CD4-positive, alpha-beta T cell treated with Interleukin-17A for 1 hour (primary cell): ENCODE data around the gene GUCY1A2.

Source experiments
- DNase-seq: peaks from one replicate; pipeline ENCODE4 v3.0.0-alpha.2; 2020

The GUCY1A2 gene

DNA sequence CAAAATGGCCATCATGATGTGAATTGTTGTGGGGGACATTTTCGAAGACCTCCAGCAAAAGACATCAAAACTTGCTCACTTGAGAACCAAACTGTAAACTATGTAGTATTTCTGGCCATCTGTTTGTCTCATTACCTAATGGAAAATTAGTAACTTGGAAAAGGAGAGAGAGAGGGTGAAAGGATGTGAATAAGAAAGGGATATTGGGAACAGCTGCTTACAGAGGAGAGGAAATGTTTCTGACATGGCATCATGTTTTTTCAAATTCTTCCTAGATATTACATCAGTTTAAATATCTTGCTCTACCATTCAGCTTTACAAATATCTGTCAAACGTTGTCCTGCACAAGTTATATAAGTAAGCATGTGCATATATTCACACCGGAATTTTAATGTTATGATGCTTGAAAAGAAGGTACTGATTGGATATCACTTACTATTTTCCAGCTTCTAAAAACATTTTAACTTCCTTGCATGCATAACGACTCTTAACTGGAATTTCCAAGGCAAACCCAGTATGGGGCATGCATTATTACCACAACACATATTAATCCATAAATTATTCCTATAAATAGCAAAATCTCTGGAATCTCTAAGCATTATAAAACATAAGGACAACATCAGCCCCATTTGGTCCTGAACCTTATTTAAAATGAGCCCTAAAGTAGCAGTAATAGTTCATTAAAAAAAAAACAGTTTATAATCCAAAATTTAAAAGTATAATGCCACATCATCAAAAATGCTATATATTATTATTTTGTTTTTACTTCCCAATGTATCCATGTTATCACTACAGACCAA is 20.0 kb downstream of the GUCY1A2 start:
- no peak for DNase-seq

DNA sequence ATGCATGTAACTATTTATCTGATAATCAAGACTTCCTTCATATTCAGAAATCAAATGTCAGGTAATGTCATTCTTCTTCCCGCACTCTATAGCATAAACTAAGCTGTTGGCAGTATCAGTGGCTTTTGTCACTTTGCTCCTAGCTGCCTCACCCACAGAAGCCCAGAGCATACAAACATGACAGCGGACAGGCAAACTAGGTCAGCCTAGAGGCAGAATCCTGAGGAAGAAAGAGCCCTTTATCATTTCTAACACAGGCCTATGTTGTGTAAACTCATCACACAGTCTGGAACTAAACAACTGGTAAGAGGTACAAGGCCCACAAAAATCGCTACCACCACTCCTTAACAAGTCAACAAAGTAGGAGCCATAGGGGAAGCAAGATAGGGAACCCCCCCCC is 21.0 kb downstream of the GUCY1A2 start:
- DNase-seq = no peak

DNA sequence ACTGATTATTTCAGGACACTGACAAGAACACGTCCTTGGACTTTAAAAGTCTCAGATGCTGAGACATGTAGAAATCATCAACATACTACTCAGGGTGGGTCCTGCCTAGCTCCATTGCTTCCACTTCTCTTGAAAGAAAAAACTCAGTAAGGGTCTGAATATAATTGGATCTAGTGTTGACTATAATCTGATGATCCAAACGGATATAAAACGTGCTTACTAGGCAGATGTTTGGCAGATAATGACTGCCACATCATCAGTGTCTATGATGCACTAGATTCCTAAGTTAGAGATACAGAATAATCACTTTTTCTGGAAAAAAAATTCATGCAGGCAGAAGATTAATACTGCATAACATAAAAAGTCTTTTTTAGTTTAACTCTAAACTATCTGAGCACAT is 21.6 kb downstream of the GUCY1A2 start:
- no peak for DNase-seq

DNA sequence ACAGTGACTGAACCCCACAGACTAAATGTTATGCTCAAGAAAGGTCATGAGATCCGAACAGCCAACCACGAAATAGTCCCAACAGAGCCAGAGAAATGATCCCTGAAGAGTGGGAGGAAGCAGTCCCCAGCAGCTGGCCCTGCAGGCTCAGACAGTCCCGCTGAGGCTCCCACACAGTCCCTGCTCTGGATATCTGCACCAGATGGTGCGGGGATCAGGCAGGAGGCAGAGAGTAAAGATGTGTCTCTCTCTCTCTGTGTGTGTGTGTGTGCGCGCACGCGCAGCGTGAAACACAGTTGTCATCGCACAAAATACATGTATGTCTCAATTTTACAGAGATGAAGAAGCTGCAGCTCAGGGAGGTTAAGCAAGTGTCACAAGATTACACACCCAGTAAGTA is 27.9 kb downstream of the GUCY1A2 start:
- no peak for DNase-seq

DNA sequence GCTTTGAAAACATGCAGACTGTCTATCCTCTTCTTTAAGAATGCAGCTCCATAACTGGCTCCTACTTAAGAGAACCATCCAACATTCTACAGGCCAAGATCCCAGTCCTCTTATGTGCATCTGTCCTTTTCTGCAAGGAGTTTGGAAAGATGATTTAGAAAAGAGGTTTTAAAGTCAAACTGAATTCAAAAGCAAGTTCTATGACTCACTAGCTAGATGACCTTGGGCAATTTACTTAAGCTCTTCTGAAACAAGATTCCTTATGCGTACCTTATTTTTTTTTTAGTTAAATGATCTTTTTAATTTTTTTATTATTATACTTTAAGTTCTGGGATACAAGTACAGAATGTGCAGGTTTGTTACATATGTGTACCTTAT is 29.2 kb downstream of the GUCY1A2 start:
- no peak for DNase-seq

DNA sequence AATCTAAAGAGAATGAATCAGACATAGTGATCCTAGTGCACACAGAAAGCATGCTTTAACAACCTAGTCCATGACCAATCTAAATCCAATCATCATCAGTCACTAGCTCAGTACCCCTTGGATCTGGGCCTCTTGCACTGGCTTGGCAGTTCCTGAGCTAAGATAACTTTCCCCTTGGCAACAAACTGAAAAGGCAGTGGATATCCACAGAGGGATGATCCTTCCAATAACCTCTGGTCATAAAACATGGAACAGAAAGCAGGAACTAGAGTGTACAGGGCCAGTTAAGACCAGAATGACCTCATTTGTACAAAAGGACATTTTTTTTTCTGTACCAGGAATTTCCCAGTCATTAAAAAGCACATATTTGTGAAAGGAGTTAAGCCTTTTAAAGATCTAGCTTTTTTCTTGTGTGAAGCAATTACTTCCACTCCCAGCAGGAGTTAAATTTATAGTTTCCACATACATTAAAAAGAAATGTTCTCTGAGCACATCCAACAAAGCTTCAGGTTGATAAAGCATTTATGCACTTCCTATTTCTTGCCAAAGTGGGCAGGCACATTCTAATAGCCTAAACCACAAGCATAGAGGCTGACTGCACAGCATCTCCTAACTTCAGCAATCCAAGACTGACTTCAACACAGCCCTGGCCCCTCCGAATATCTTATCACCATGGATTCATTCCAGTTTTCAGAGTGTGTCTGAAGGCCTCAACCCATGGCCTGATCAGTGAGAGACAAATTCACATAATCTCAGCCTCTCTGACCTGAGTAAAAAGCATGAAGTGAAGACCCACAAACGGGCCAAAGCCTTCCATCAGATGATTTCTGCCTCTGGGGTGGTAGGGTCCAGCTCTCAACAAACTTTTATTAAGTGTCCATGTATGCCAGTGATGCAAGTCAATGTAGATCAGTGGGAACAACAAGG is 29.9 kb downstream of the GUCY1A2 start:
- no peak for DNase-seq

DNA sequence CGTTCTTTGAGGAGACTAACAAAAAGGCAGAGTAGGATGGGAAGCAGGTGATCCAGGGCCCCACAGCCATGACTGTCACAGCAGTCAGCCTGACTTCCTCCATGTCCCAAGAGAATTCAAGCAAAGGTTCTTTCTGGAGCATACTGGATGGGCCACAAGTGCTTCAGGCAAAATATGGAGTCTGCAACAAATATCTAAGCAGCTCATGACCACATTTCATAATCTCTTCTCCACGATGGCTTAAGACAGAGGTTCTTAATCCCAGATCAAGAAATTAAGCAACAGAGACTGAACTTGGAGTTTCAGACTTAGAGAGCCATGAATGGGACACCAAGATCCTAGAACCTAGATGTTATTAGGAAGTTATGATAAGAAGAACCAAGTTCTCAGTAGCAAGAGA is 31.6 kb downstream of the GUCY1A2 start:
- no peak for DNase-seq

DNA sequence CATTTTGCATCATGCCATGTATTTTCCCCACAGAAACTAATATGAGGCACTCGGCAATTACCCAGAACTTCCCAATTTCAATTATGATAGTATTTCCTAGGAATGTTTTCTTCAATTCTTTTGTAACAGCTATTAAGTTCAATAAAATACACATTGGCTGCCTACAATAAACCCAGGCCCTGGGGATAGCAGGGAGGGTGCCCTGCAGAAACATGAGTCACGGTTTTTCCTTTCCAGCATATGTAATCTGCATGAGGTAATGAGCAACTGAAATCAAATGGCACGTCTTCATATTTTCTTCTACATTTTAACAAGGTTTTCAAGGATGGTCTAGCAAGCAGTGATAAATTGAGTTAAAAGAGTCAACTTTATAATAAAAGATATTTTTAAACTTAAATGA is 32.0 kb downstream of the GUCY1A2 start:
- no peak for DNase-seq

DNA sequence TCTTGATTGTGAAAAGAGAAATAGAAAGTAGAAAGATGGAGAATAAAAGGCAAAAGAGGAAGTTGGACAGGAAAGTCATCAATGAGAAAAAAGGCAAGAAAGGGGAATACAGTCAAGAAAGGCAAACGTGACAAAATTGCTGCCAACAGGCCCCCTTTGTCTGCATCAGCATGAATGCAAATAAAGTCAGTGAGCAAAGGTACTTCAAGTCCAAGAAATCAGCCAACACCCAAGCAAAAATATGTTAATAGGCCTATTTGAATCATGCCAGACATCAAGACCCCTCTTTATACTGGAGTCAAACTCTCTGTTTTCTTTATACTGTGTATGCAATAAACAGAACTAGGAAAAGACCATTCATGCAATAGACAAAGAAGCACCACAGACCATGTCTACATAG is 34.3 kb downstream of the GUCY1A2 start:
- DNase-seq = no peak

DNA sequence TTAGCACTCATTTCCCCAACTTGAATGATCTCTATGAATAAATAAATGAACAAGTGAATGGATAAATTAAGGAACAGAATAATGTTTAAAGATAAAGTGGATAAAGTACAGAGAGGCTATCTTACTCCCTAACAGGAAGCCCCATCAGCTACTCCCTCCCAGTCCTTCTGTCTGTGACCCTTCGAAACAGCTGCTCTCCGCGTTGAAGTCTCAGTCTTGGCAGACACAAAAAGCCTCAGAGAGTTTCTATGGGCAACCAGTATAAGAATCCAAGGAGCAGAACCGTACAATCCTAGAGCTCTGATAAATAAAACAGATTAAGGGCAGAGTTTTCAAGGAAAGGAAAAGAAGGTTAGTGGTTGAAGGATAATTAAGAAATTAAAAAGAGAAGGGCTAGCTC is 35.0 kb downstream of the GUCY1A2 start:
- DNase-seq = no peak

DNA sequence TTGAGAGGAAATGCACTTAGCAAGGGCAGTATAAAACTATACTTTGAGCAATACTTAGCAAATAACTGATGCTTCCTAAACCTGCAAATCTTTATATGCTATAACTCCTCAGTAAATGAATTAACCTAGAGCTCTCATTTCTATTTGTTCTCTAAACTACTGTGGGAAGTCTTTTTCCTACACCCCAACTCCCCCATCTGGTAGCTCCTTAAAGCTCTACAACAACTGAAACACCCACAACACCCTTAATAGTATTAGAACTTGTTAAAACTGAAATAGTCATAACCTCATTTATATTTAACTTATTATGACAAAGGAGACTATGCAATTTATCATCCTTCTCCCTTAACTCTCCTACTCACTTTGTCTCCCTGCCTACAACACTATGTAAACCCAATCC is 43.4 kb downstream of the GUCY1A2 start:
- no peak for DNase-seq

DNA sequence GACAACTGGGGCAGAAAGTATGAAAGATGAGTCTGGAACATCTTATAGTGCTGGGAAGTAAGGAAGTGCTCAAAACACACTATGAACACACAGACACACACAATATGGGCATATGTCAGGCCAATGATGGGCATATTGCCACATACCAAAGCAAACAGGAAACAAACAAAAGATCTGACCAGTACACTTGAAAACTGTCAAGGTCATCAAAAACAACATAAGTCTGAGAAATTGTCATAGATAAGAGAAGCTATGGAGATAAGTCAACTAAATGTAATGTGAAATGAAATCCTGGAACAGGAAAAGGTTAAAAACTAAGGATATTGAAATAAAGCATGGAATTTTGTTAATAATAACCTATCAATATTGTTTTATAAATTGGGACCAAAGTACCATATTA is 46.4 kb downstream of the GUCY1A2 start:
- DNase-seq = no peak

DNA sequence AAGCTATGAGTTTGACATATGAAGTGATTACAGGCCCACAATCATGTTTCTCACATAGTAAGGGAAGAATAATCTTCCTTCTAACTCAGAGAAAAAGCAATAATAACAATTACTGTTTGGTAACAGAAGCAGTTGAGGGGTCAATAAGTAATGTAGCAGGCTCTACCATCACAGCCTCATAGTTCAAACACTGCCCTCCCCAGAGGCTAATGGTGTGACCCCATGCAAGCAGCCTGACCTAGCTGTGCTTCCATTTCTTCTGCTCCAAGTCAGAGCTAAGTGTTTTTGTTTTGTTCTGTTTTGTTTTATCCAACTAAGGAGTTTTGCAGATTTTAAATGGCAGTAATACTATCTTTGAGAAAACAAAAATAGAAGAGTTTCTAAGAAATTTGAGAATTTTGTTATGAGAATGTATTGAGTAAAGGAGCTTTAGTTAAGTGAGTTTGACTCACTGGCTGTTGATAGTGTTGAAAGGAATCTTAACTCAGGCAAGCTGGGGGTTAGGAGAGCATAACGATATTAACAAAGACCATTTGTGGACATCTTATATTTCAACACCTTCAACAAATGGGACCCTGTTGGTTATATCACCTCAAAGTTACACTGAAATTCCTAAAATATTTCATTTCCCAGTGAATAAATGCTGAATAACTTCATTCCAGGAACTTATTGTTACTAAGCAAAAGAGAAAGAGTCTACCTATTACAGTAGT is 48.5 kb downstream of the GUCY1A2 start:
- no peak for DNase-seq

DNA sequence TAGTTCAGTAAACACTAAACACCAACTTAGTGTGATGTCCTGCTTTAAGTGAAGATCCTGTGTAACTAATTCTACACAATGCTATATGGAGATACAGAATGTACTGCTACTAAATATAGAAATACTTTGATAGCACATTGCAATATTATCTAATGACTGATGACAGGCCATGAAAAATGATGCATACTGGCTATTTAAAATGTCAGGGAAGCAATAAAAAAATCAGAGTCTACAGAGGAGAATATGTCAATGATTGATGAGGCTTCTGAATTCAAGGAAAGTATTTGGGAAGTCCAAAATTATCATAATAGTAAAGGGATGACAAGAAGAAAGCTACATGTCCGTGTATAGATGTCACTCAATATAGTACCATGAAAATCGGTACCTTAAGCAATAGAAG is 55.3 kb downstream of the GUCY1A2 start:
- no peak for DNase-seq

DNA sequence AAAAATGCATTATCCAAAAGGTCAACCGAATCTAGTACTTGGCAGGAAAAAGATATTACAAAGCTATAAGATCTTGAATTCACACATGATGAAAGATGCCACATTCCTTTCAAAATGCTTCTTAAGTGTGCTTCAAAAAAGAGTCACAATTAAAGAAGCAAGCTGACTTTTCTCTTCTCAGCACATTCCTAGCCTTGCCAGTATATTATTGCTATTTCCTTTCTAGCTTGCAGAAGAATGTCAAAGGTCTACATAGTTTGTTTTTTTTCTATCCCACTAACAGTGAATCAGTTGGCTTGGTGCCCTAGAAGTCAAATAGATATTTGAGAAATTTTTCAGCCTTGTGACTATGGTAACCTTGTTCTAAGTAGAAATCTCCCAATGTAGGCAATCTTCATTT is 56.8 kb downstream of the GUCY1A2 start:
- DNase-seq = no peak

DNA sequence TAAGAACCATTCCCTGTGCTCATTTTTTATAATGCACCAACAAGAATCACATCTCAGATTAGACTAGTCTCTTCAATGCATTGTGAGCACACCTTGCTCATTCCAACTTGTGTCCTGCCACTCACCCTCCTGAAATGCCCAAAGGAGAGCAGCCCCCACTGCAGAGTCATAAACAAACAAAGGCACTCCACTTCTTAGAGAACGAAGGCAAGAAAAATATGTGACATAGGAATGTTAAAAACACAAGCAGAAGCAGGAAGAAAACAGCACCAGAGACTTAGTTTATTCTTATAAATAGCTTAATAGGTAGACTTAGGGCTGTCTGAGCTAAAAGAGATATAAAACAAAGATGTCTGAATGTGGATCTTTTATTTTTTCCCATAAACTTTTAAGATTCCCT is 57.2 kb downstream of the GUCY1A2 start:
- no peak for DNase-seq

DNA sequence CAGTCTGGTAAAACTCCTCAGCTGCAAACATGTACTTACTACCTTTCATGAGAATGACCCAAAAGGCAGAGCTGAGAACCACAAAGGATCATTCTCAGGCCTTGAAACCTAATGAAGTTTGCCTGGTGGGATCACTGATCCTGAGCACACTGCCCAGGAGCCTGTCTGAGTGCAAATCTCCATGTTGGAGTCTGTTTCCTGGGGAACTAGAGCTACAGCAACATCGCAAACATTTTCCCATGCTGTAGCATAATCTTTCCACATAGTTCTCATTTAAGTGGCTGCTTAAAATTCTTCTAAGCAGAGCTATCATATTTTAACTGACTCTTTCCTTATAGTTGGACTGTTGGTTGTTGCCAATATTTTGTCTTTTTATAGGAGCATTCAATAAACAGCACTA is 58.5 kb downstream of the GUCY1A2 start:
- no peak for DNase-seq

DNA sequence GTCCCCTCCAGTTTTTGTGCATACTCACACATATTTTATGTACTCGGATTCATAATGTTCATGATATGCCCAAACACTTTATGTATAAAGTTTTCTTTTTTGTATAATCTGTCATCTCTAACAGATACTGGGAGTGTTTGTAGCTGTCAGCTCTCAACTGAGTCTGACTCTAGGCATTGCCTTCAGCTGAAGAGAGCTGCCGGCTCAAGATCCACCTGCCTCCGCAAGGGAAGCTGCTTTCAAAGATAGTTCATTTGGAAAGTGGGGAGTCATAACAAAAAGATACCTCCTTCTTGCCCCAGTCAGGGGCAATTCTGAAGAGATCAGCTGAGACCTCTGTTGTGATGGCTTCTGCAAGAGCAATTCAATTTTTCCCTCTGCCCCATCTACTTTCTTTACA is 58.9 kb downstream of the GUCY1A2 start:
- no peak for DNase-seq

DNA sequence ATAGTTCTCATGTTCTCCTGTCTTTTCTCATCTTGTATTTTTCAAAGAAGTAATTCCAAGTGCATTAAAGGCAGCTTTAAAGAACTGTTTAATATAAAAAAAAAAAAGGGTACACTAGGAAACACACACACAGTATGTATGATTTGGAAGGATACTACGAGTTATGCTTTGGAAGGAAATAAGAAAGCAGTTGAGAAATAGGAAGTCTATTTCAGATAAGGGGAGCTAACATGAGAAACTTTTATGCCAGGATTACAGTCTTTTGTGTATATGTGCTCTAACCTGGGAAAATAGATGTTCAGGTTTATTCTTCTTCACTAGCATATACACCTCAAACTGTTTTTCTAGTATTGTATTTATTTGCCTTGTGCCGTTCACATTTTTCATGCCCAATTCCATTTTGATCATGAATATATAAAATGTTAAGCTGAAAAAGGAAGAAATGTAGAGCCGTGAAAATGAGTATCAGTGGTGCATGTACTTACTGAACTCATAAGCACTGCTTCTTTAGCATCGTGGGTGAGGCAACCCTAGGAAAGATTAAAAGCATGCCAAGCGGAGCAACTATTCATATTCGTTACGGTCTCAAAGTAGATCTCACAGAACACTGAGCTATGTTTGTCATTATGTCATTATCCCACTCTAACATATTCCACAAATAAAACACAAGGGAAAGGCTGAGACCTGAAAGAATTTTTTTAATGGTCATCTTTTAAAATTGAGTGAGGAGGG is 59.6 kb downstream of the GUCY1A2 start:
- DNase-seq = no peak

DNA sequence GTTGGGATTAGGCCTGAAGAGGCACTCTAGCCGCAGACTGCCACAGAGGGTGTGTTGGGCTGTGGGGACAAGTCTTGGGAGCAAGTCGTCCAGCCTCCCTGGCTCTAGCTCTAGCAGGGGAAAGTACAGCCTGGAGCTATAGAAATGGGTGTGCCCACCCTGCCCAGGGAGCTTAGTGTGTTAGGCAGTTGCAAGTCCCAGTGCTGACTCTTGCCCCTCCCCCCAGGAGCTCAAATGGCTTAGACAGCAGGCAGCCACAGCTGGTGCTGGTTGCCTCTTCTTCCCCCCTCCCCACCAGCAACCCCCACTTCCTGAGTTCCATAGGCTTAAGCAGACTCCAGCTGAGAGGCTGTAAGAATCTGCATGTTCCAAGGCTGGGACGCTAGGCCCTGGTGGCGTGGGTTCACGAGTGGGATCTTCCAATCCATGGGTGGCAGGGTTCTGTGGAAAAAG is 61.2 kb downstream of the GUCY1A2 start:
- no peak for DNase-seq

DNA sequence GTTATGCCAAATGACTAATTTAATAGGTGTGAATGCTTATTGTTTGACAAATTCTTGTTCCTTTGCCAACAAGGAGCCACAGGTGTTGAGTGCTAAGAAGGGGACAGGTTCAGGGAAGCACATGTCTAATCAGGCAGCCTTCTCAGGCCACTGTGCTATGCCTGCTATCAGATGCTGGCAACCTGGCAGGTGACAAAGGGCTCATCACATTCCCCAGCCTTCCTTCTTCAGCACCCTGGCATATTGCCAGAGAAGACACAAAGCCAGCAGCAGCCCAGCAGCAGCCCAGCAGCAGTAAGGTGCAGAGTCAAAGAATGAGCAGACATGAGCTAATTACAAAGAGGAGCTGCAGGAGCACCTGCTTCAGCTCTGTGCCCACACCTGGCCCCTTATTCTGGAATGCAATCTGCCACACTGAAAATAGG is 68.2 kb downstream of the GUCY1A2 start:
- no peak for DNase-seq

DNA sequence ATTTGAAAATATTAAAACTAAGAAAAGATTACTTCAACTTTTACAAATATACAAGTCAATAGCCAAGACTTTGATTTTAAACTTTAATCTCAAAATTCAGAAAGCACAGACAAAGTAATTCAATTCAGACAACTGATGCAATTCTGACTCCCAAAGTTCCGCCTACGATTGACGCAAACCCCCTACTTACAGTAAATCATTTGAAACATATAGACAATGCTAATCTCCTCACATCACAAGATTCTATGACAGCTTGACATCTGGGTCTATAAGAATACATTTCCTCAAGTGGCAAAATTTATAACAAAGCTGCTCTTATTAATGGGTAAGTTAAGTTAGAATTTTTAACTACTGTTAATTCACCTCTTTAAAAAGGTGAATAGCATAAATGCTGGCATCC is 75.2 kb downstream of the GUCY1A2 start:
- DNase-seq = no peak

DNA sequence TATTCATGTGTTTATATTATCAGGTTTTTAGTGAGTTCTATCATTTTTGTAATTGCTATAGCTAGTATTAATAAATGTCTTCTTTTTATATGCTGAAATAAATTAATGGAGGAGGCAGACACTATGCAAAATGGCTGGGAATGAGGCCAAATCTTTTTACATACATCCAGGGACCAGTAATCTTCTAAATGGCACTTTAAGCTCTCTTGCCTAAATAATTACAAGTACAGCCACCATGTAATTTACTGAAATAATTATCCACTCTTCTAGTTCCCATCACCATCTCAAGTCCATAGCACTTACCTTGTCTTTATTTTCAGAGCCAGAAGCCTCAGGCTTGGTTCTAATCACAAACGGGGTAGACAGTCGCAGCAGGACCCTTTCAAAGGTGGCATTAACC is 79.1 kb downstream of the GUCY1A2 start:
- no peak for DNase-seq
